Kidney capillary endothelial cell (primary cell): ENCODE data around the gene ZNF74.
A peak's percentile ranks its signal among the peaks of the same experiment; 100 is the strongest.
"Not testable (repeated sequence)": the region's sequence is repeated elsewhere in the genome, so short reads cannot be mapped to it uniquely, and the experiment has no call there.

Experiments used
- DNase-seq: peaks from one replicate; pipeline ENCODE4 v3.0.0-alpha.2; 2018; ENCODE audit warnings: low spot score

The ZNF74 gene

DNA sequence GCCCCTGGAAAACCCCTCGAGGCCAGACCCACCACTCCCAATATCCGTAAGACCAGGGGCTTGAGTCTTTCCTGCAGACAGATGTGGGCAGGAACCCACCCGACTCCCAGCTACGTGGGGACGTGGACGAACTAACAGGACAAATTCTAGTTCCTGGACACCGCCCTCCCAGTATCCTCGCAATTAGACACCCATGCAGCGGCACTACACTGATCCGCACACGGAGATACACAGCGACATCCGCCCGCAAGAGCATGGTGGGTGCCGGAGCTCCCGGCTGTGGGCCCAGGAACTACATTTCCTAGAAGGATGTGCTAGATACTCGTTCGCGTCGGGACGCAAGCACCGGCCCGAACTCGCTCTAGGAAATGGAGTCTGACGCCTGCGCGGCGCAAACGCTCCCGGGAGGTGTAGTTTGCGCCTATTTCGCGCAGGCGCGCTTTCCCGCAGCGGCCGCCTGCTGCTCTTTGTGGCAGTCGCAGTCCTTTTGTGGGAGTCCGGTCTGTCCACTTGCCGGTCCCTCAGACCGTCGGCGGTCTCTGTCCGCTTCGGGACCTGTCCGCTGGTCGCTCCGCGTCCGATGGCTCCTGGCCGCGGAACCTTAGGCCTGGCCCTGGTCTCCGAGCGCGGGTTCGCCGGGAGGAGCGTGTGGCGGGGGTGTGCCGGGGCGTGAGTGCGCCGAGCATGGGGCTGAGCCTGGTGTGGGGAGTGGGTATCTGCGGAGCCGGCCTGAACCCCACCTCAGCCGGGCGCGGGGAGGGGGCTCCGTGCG, at the start of gene ZNF74:
TSS of gene ZNF74 (plus strand) at position 447 of the 772 bp plus-strand sequence. CDS start 478 bp downstream, outside the sequence.
- DNase-seq: peak; percentile 89

DNA sequence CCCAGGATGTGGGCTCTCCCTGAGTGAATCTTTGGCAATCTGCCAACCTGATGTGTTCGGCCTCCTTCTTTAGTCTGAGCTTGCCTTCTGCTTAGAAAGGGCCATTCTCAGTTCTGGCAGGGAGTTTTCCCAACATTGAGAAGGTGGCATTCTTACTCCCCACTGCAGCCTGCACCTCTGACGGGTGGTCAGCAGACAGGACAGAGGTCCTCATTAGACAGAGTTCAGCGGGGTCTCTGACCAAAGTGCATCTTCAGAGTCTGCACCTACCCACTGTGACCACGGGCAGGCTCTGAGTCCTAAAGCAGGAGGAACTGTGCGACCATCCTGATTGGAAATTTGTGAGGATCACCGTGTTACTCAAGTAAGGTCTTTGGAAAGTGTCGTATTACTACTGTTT, 47.4 kb upstream of the ZNF74 start:
- DNase-seq: not testable (repeated sequence)

DNA sequence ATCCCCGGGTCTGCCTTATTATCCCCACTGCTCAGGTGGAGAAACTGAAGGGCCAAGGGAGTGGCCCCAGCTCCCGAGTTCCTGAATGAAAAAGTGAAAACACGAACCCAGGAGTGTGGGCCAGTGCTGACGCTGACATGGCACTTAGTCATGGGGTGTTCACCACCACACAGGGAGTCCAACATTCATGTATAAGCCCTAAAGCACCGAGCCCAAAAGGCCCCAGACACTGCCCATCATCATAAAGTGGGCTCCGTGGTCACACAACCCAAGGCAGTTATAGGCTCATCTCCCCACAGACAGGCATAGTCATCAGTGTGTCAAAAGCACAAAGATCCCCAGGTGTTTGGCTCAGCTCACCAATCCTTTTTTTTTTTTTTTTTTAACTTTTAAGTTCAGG, 41.4 kb upstream of the ZNF74 start:
- DNase-seq: not testable (repeated sequence)

DNA sequence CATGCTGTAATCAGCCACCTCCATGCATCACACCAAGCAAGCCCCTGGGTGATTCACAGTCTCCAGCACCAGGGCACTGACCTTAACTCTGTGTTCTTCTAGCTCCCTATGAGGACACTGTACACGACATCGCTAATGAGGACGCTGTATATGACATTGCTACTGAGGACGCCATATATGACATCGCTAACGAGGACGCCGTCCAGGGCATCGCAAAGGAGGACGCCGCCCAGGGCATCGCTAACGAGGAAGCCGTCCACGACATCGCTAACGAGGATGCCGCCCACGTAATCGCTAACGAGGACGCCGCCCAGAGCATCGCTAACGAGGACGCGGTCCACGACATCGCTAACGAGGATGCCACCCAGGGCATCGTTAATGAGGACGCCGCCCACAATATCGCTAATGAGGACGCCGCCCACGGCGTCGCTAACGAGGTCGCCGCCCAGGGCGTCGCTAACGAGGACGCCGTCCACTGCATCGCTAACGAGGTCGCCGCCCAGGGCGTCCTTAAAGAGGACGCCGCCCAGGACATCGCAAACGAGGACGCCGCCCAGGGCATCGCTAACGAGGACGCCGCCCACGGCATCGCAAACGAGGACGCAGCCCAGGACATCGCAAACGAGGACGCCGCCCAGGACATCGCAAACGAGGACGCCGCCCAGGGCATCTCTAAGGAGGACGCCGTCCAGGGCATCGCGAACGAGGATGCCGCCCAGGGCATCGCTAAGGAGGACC, 39.5 kb upstream of the ZNF74 start:
- no peak for DNase-seq

DNA sequence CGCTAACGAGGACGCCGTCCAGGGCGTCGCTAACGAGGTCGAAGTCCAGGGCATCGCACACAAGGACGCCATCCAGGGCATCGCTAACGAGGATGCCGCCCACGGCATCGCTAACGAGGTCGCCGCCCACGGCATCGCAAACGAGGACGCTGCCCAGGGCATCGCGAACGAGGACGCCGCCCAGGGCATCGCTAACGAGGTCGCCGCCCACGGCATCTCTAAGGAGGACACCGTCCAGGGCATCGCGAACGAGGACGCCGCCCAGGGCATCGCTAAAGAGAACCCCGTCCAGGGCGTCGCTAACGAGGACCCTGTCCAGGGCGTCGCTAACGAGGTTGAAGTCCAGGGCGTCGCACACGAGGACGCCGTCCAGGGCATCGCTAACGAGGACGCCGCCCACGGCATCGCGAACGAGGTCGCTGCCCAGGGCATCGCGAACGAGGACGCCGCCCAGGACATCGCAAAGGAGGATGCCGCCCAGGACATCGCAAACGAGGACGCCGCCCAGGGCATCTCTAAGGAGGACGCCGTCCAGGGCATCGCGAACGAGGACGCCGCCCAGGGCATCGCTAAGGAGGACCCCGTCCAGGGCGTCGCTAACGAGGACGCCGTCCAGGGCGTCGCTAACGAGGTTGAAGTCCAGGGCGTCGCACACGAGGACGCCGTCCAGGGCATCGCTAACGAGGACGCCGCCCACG, 37.9 kb upstream of the ZNF74 start:
- DNase-seq: not testable (repeated sequence)

DNA sequence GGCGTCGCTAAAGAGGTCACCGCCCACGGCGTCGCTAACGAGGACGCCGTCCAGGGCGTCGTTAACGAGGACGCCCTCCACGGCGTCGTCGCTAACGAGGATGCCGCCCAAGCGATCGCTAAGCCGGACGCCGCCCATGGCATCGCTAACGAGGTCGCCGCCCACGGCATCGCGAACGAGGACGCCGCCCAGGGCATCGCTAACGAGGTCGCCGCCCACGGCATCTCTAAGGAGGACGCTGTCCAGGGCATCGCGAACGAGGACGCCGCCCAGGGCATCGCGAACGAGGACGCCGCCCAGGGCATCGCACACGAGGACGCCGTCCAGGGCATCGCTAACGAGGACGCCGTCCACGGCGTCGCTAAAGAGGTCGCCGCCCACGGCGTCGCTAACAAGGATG, 37.0 kb upstream of the ZNF74 start:
- DNase-seq: not testable (repeated sequence)

DNA sequence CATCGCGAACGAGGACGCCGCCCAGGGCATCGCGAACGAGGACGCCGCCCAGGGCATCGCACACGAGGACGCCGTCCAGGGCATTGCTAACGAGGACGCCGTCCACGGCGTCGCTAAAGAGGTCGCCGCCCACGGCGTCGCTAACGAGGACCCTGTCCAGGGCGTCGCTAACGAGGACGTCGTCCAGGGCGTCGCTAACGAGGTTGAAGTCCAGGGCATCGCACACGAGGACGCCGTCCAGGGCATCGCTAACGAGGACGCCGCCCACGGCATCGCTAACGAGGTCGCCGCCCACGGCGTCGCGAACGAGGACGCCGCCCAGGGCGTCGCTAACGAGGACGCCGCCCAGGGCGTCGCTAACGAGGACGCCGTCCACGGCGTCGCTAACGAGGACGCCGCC, 36.0 kb upstream of the ZNF74 start:
- not testable (repeated sequence) for DNase-seq

DNA sequence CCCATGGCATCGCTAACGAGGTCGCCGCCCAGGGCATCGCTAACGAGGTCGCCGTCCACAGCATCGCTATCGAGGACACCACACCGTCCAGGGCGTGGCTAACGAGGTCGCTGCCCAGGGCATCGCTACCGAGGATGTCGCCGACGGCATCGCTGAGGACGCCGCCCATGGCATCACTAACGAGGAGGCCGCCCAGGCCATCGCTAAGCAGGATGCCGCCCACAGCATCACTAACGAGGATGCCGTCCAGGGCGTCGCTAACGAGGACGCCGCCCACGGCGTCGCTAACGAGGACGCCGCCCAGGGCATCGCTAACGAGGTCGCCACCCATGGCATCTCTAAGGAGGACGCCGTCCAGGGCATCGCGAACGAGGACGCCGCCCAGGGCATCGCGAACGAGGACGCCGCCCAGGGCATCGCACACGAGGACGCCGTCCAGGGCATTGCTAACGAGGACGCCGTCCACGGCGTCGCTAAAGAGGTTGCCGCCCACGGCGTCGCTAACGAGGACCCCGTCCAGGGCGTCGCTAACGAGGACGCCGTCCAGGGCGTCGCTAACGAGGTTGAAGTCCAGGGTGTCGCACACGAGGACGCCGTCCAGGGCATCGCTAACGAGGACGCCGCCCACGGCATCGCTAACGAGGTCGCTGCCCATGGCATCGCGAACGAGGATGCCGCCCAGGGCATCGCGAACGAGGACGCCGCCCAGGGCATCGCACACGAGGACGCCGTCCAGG, 35.3 kb upstream of the ZNF74 start:
- DNase-seq: not testable (repeated sequence)

DNA sequence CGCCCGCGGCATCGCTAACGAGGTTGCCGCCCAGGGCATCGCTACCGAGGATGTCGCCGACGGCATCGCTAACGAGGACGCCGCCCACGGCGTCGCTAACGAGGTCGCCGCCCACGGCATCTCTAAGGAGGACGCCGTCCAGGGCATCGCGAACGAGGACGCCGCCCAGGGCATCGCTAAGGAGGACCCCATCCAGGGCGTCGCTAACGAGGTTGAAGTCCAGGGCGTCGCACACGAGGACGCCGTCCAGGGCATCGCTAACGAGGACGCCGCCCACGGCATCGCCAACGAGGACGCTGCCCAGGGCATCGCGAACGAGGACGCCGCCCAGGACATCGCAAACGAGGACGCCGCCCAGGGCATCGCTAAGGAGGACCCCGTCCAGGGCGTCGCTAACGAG, 33.7 kb upstream of the ZNF74 start:
- DNase-seq: not testable (repeated sequence)

DNA sequence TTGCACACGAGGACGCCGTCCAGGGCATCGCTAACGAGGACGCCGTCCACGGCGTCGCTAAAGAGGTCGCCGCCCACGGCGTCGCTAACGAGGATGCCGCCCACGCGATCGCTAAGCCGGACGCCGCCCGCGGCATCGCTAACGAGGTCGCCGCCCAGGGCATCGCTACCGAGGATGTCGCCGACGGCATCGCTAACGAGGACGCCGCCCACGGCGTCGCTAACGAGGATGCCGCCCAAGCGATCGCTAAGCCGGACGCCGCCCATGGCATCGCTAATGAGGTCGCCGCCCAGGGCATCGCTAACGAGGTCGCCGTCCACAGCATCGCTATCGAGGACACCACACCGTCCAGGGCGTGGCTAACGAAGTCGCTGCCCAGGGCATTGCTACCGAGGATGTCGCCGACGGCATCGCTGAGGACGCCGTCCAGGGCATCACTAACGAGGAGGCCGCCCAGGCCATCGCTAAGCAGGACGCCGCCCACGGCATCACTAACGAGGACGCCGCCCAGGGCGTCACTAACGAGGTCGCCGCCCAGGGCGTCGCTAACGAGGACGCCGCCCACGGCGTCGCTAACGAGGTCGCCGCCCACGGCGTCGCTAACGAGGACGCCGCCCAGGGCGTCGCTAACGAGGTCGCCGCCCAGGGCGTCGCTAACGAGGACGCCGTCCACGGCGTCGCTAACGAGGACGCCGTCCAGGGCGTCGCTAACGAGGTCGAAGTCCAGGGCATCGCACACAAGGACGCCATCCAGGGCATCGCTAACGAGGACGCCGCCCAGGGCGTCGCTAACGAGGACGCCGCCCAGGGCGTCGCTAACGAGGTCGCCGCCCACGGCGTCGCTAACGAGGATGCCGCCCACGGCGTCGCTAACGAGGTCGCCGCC, 32.8 kb upstream of the ZNF74 start:
- DNase-seq: not testable (repeated sequence)

DNA sequence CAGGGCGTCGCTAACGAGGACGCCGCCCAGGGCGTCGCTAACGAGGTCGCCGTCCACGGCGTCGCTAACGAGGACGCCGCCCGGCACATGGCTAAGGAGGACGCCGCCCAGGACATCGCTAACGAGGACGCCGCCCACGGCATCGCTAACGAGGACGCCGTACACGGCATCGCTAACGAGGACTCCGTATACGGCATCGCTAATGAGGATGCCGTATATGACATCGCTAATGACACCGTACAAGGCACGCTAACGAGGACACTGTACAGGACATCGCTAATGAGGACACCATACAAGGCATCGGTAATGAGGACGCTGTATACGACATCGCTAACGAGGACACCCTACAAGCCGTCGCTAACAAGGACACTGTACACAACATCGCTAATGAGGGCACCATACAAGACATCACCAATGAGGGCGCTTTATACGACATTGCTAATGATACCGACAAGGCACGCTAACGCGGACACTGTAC, 32.2 kb upstream of the ZNF74 start:
- not testable (repeated sequence) for DNase-seq

DNA sequence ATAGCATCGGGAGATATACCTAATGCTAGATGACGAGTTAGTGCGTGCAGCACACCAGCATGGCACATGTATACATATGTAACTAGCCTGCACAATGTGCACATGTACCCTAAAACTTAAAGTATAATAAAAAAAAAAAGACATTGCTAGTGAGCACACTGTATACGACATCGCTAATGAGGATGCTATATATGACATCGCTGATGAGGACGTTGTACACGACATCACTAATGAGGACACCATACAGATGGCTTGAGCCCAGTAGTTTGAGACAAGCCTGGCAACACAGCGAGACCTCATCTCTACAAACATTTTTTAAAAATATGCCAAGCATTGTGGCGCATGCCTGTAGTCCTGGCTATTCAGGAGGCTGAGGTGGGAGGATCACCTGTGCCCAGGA, 31.5 kb upstream of the ZNF74 start:
- DNase-seq: not testable (repeated sequence)

DNA sequence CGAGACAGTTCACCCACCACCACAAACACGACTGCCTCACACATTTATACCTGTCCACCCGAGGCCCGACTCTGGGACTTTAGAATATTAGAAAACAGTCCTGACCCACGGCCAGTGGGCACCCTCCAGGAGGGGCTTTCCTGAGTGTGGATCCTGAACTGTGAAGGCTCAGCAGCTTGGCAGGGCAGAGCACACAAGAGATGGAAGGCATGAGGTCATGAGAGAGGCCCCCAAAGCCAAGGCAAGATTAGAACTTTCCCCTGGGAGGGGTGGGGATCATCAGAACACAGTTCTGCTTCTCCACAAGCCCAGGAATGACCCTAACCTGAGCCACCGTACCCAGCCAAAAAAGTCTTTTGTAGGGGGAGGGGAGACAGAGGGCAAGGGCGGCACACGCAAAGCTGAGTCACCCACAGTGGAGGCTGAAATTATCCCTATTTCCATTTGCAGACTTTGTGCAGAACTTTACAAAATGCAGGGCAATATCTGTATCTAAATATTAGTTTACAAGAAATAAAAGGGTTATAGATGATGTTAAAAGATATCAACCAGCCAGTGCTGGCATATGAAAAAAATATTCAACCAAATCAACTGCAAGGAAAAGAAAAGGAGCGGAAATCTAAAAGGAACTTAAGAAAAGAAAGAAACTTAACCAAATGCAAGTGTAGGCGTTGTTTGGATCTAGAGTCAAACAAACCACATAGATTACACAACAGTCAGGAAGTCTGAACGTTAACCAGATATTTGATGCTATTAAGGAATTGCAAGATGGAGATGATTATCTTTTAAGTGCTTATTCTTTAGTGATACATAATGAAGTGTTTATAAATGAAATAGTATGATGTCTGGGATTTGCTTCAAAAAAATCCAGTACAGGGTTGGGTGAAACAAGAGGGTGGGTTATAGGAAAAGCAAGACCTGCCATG, 29.4 kb upstream of the ZNF74 start:
- DNase-seq: not testable (repeated sequence)

DNA sequence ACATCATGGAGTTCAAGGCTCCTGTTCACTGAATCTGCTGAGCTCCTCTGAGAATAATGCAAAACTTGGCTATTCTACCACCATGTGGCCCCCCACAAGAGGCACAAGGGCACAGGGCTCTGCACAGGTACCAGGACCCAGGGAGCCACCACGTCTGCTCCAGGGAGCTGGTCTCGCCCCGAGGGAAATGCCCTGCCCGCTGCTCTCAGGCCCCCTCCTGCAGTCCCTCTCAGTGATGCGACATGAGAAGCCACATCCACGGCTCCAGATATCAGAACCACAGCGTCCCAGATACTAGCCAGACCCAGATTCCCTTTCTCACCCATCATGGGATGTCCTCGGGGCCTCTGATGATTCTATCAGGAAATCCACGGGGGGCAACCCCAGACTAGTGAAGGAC, 27.1 kb upstream of the ZNF74 start:
- DNase-seq: not testable (repeated sequence)

DNA sequence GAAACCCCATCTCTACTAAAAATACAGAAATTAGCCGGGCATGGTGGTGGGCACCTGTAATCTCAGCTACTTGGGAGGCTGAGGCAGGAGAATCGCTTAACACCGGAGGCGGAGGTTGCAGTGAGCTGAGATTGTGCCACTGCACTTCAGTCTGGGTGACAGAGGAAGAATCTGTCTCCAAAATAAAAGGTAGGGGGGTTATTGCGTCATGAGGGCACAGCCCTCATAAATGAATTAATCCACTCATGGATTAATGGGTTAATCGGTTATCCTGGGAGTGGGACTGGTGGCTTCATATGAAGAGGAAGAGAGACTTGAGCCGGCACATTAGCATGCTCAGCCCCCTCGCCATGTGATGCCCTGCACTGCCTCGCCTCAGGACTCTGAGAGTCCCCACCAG, 25.1 kb upstream of the ZNF74 start:
- DNase-seq: not testable (repeated sequence)

DNA sequence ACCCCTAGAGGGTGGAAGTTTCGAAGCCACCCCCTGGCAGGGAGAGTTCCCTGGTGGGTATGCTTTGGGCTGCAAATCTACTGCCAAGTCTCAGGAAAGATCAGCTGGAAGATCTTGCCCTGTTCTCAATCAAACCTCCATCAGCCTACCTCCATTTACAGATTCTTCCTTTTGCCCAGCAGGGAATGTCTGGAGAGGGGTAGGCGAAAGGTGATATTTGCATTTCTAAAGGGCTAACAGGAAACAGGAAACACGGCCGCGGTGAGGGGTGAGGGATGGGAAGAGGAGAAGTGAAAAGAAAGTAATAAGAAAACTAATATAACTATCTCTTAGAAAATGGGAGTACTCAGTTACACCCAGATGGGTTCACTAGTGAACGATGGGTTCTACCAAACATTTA, 22.3 kb upstream of the ZNF74 start:
- not testable (repeated sequence) for DNase-seq

DNA sequence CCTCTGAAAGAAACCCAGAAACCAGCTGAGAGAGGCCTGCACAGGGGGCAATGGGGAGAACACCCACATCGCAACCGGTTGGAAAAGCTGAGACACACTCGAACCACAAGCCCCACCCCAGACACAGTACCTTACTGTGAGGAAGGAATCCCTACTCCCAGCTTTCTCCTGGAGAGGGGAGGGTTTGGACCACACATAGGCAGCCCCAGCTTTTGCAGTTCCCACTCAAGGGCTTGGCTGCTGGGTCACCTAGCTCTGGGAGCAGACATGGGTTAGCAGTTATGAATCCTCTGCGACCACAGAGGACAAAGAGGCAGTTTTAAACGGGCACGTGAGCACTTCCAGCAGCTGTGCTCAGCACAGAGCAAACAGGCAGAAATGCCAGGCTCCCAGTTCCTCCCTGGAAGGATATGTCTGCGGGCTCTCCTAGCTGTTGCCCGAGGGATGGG, 21.5 kb upstream of the ZNF74 start:
- DNase-seq: not testable (repeated sequence)

DNA sequence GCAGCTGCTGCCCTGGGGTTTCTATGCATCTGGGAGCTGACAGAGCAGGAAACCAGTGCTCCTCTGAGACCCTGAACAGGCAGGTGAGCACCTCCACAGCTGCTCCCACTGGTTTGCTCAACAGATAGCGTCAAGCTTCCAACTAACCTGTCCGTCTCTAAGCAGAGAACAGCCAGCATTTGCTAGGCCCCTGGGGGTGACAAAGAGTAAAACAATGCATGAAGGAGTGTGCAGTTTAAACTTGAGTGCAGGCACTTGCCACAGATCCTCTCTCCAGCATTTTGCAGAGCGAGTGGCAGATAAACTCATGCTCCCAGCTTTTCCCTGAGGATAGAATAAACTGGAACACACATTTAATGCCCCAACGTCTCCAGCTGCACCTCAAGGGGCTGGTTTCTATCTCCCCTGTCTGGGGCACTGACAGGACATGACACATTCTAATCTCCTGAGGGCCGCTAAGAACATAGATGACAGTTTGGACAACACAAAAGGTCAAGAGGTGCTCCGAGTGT, 20.7 kb upstream of the ZNF74 start:
- not testable (repeated sequence) for DNase-seq

DNA sequence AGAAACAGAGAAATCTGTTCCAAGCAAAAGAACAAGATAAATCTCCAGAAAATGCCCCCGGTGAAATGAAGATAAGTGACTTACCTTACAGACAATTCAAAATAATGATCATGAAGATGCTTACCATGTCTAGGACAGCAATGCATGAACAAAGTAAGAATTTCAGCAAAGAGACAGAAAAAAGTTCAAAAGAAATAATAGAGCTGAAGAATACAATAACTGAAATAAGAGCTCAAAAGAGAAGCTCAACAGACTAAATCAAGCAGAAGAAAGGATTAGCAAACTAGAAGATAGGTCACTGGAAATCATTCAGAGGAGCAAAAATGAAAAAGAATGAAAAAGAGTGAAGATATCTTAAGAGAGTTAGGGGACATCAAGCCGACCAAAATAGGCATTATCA, 19.8 kb upstream of the ZNF74 start:
- DNase-seq: not testable (repeated sequence)
